ENCODE results near the gene GMDS. TPM values are rescaled to one million over a fixed set of nuclear protein-coding genes. Genes with fewer than 3 reads are reported as not detected.

Gene GMDS
- total RNA-seq, 2 experiments from 2014 or later, result 36.6 to 42.8 TPM

- Mint-ChIP-seq H3K27me3 (no peaks in the 10 kb centered on the region), H3K36me3 (ENCODE audit: low read depth) (no peaks in the 10 kb centered on the region), H3K27ac (no peak overlapping the region), H3K9me3 (no peaks in the 10 kb centered on the region), H3K4me3 (no peak overlapping the region), H3K4me1 (ENCODE audit: low read depth) (no peaks in the 10 kb centered on the region)
- ATAC-seq, result no peak
- CTCF ChIA-PET, result interaction anchor here (1.2 kb wide), 1 partner anchor 151 kb away, joined by 4 read pairs; no protein-coding TSS in a partner anchor
- POLR2A ChIA-PET, result no interaction called here
- intact Hi-C loops (cut with micrococcal nuclease), result no loop called here
- DNase-seq, result no peak
- no peak for TF ChIP-seq CTCF (IDR thresholded peaks at IDR 0.05)
Measured at GRCh38 chr6:2203264-2203663, 42.1 kb downstream of the GMDS start.

- peaks cover 5% of the 10 kb centered on the region for H3K36me3 Mint-ChIP-seq (ENCODE audit: low read depth)
- H3K27me3 Mint-ChIP-seq, result no peaks in the 10 kb centered on the region
- no peaks in the 10 kb centered on the region for H3K4me1 Mint-ChIP-seq (ENCODE audit: low read depth)
- no peak for TF ChIP-seq CTCF (IDR thresholded peaks at IDR 0.05)
- CTCF ChIA-PET, result interaction anchor here (1.7 to 2.0 kb wide), 2 partner anchors 11 to 156 kb away, joined by 4 to 8 read pairs; no protein-coding TSS in a partner anchor
- POLR2A ChIA-PET, result no interaction called here
- intact Hi-C loops (cut with micrococcal nuclease), result loop anchor here (5.0 kb wide), 1 partner anchor 601 kb away; no protein-coding TSS in a partner anchor
- H3K4me3 Mint-ChIP-seq, result no peak overlapping the region
- no peak for DNase-seq
- no peak overlapping the region for H3K27ac Mint-ChIP-seq
- no peak for ATAC-seq
- no peaks in the 10 kb centered on the region for H3K9me3 Mint-ChIP-seq
Measured at GRCh38 chr6:2197984-2198383, 47.4 kb downstream of the GMDS start.

GRCh38 chr6:2197177-2197671 lies 48.2 kb downstream of the GMDS start:
- DNase-seq, result no peak
- Mint-ChIP-seq H3K36me3 (ENCODE audit: low read depth) (peaks cover 7% of the 10 kb centered on the region), H3K9me3 (no peaks in the 10 kb centered on the region), H3K27me3 (no peaks in the 10 kb centered on the region), H3K27ac (no peak overlapping the region), H3K4me1 (ENCODE audit: low read depth) (no peaks in the 10 kb centered on the region), H3K4me3 (no peak overlapping the region)
- POLR2A ChIA-PET, result no interaction called here
- intact Hi-C loops (cut with micrococcal nuclease), result loop anchor here (5.0 kb wide), 1 partner anchor 600 kb away; no protein-coding TSS in a partner anchor
- no peak for ATAC-seq
- CTCF ChIA-PET, result interaction anchor here (0.8 to 2.0 kb wide), 5 partner anchors 10 to 176 kb away, joined by 3 to 8 read pairs (median 3); no protein-coding TSS in a partner anchor
- no peak for TF ChIP-seq CTCF (IDR thresholded peaks at IDR 0.05)

- peaks cover 7% of the 10 kb centered on the region for H3K36me3 Mint-ChIP-seq (ENCODE audit: low read depth)
- peak; percentile 83 for TF ChIP-seq CTCF (IDR thresholded peaks at IDR 0.05)
- no peaks in the 10 kb centered on the region for H3K9me3 Mint-ChIP-seq
- no peaks in the 10 kb centered on the region for H3K27me3 Mint-ChIP-seq
- POLR2A ChIA-PET, result no interaction called here
- CTCF ChIA-PET, result interaction anchor here (0.8 to 1.1 kb wide), 6 partner anchors 9 to 600 kb away, joined by 3 to 9 read pairs (median 4); no protein-coding TSS in a partner anchor
- DNase-seq (peak; percentile 47), ATAC-seq (peak; percentile 87)
- intact Hi-C loops (cut with micrococcal nuclease), result loop anchor here (5.0 kb wide), 1 partner anchor 599 kb away; no protein-coding TSS in a partner anchor
- no peak overlapping the region for H3K27ac Mint-ChIP-seq
- H3K4me1 Mint-ChIP-seq (ENCODE audit: low read depth), result no peaks in the 10 kb centered on the region
- no peak overlapping the region for H3K4me3 Mint-ChIP-seq
Measured at GRCh38 chr6:2196079-2196679, 49.2 kb downstream of the GMDS start.

- ATAC-seq (no peak), DNase-seq (no peak)
- Mint-ChIP-seq H3K27ac (no peak overlapping the region), H3K27me3 (no peaks in the 10 kb centered on the region), H3K4me3 (no peak overlapping the region), H3K36me3 (ENCODE audit: low read depth) (peaks cover 7% of the 10 kb centered on the region), H3K9me3 (no peaks in the 10 kb centered on the region), H3K4me1 (ENCODE audit: low read depth) (peaks cover 2% of the 10 kb centered on the region)
- no peak for TF ChIP-seq CTCF (IDR thresholded peaks at IDR 0.05)
- intact Hi-C loops (cut with micrococcal nuclease), result loop anchor here (5.0 kb wide), 1 partner anchor 597 kb away; no protein-coding TSS in a partner anchor
- POLR2A ChIA-PET, result interaction anchor here (0.6 kb wide), 1 partner anchor 36 kb away, joined by 3 read pairs; no protein-coding TSS in a partner anchor
- CTCF ChIA-PET, result interaction anchor here (0.7 to 1.4 kb wide), 7 partner anchors 12 to 1512 kb away, joined by 3 to 9 read pairs (median 4); no protein-coding TSS in a partner anchor
Measured at GRCh38 chr6:2194643-2195042, 50.8 kb downstream of the GMDS start.
